SK-N-SH (cell line): ENCODE measurements around the gene KIDINS220. TPM values are rescaled to one million over a fixed set of nuclear protein-coding genes. Genes with fewer than 3 reads are reported as not detected.

Experiments
- CTCF ChIA-PET: fragments of 300-600, 350-600 bp; formaldehyde crosslinking; extraction: SDS; loops from one replicate; lab custom pipeline; 2021; lab: Yijun Ruan, JAX
- POLR2A ChIA-PET: fragments of 350-600 bp; sonication (Branson Sonifier 250); formaldehyde crosslinking; extraction: SDS; loops from one replicate; lab custom pipeline; 2020; ENCODE audit warnings: antibody characterized with exemption, inconsistent platforms; lab: Yijun Ruan, JAX
- DNase-seq: peaks from one replicate; pipeline ENCODE4 v3.0.0; 2012
- H2AFZ ChIP-seq: fragments of 200-600 bp; sonication (generic); 2 replicates; pipeline ENCODE4 v1.8.1; 2016; ENCODE audit warnings: antibody characterized with exemption, mild to moderate bottlenecking, low read depth
- H3F3A ChIP-seq: fragments of 200-600 bp; sonication (generic); replicated peaks from 2 replicates; pipeline ENCODE3; 2016; ENCODE audit warnings: antibody characterized with exemption, mild to moderate bottlenecking; ENCODE audit not compliant: insufficient read depth
- H3K27ac ChIP-seq, 2 experiments: fragments of 200-500 bp in 1 of 2; fragments of 200-600 bp in 1 of 2; sonication (Bioruptor generic) in 1 of 2; sonication (generic), shearing (Covaris generic) in 1 of 2; 2 replicates each; pipeline versions ENCODE4 v1.5.1 to v1.6.1; 2014 to 2016; ENCODE audit warnings: low read depth in 2 of 2, inconsistent platforms in 1 of 2, low read length in 1 of 2, mild to moderate bottlenecking in 1 of 2, mixed read lengths in 1 of 2
- H3K27me3 ChIP-seq: fragments of 200-600 bp; sonication (generic), shearing (Covaris generic); 2 replicates; pipeline ENCODE4 v1.6.1; 2016; ENCODE audit warnings: mixed run types; ENCODE audit not compliant: insufficient read depth
- H3K36me3 ChIP-seq, 2 experiments: fragments of 200-500 bp in 1 of 2; fragments of 200-600 bp in 1 of 2; sonication (Bioruptor generic) in 1 of 2; sonication (generic) in 1 of 2; replicated peaks in 1 of 2; 2 replicates each; pipeline versions ENCODE3 to v1.5.1; 2014 to 2016; ENCODE audit warnings: low read length in 1 of 2, mild to moderate bottlenecking in 1 of 2; ENCODE audit not compliant: insufficient read depth in 2 of 2, control insufficient read depth in 1 of 2
- H3K4me1 ChIP-seq, 2 experiments: fragments of 200-500 bp in 1 of 2; fragments of 200-600 bp in 1 of 2; sonication (Bioruptor generic) in 1 of 2; sonication (generic), shearing (Covaris generic) in 1 of 2; 2 replicates each; pipeline versions ENCODE4 v1.5.1 to v1.6.1; 2014 to 2016; ENCODE audit warnings: low read depth in 1 of 2, low read length in 1 of 2, mixed run types in 1 of 2; ENCODE audit not compliant: insufficient read depth in 2 of 2, control insufficient read depth in 1 of 2
- H3K4me2 ChIP-seq: fragments of 200-600 bp; sonication (generic), shearing (Covaris generic); 2 replicates; pipeline ENCODE4 v1.6.1; 2017; ENCODE audit warnings: mixed run types
- H3K4me3 ChIP-seq, 2 experiments: fragments of 200-500 bp in 1 of 2; fragments of 200-600 bp in 1 of 2; sonication (Bioruptor generic) in 1 of 2; sonication (generic), shearing (Covaris generic) in 1 of 2; 2 replicates each; pipeline versions ENCODE4 v1.5.1 to v1.8.1; 2014 to 2016; ENCODE audit warnings: low read depth in 2 of 2, inconsistent platforms in 1 of 2, low read length in 1 of 2, mild to moderate bottlenecking in 1 of 2, mixed read lengths in 1 of 2, moderate library complexity in 1 of 2
- H3K79me2 ChIP-seq: fragments of 200-600 bp; sonication (generic); 2 replicates; pipeline ENCODE4 v1.8.1; 2017; ENCODE audit warnings: mild to moderate bottlenecking; ENCODE audit not compliant: insufficient read depth
- H3K9ac ChIP-seq: fragments of 200-600 bp; sonication (generic); 2 replicates; pipeline ENCODE4 v1.6.1; 2017; ENCODE audit warnings: mixed run types
- H3K9me2 ChIP-seq: fragments of 200-600 bp; sonication (generic); 2 replicates; pipeline ENCODE4 v1.6.1; 2017; ENCODE audit warnings: mixed run types
- H3K9me3 ChIP-seq: fragments of 200-600 bp; sonication (generic); 2 replicates; pipeline ENCODE4 v1.6.1; 2017; ENCODE audit warnings: mixed run types, mild to moderate bottlenecking, moderate library complexity
- H4K20me1 ChIP-seq: fragments of 200-600 bp; sonication (generic); 2 replicates; pipeline ENCODE4 v1.6.1; 2017; ENCODE audit warnings: mild to moderate bottlenecking, mixed run types; ENCODE audit not compliant: insufficient read depth
- CHD2 ChIP-seq: fragments of 150-350 bp; IDR thresholded peaks from 2 replicates; pipeline ENCODE4 v1.6.1; 2018; ENCODE audit warnings: low read length; ENCODE audit not compliant: partially characterized antibody
- CTCF ChIP-seq: fragments of 200-600 bp; sonication (generic); IDR thresholded peaks from 2 replicates; pipeline ENCODE4 v1.6.1; 2017; ENCODE audit warnings: antibody characterized with exemption, mild to moderate bottlenecking, moderate library complexity
- ELF1 ChIP-seq: IDR thresholded peaks from 2 replicates; pipeline ENCODE4 v1.4.0; 2012
- EP300 ChIP-seq, 2 experiments: IDR thresholded peaks; 2 replicates each; pipeline versions ENCODE4 v1.4.0 to v1.6.1; 2012; ENCODE audit warnings: borderline replicate concordance in 1 of 2, low read depth in 1 of 2, low read length in 1 of 2
- EZH2phosphoT487 ChIP-seq: fragments of 200-600 bp; sonication (generic); IDR thresholded peaks from 2 replicates; pipeline ENCODE4 v1.6.1; 2017; ENCODE audit warnings: low read depth, mixed run types, mild to moderate bottlenecking, antibody characterized with exemption, moderate library complexity, borderline replicate concordance
- FOSL2 ChIP-seq: IDR thresholded peaks from 2 replicates; pipeline ENCODE4 v1.4.0; 2012; ENCODE audit warnings: low read depth, mild to moderate bottlenecking, moderate library complexity, borderline replicate concordance
- FOXM1 ChIP-seq: IDR thresholded peaks from 2 replicates; pipeline ENCODE4 v1.4.0; 2012; ENCODE audit warnings: low read depth, mild to moderate bottlenecking
- GATA2 ChIP-seq: sonication (generic); formaldehyde crosslinking; IDR thresholded peaks from 2 replicates; pipeline ENCODE4 v1.5.0; 2020; ENCODE audit warnings: mild to moderate bottlenecking, missing genetic modification reagents
- MEF2A ChIP-seq: IDR thresholded peaks from 2 replicates; pipeline ENCODE4 v1.4.0; 2012; ENCODE audit warnings: low read depth, borderline replicate concordance
- NRF1 ChIP-seq: IDR thresholded peaks from 2 replicates; pipeline ENCODE4 v1.6.1; 2012; ENCODE audit warnings: low read depth, mild to moderate bottlenecking, low read length
- POLR2AphosphoS5 ChIP-seq: IDR thresholded peaks from 2 replicates; pipeline ENCODE4 v1.6.1; 2012; ENCODE audit warnings: low read depth, low read length
- RAD21 ChIP-seq: IDR thresholded peaks from 2 replicates; pipeline ENCODE4 v1.6.1; 2012; ENCODE audit warnings: mild to moderate bottlenecking, low read length
- RCOR1 ChIP-seq: fragments of 150-350 bp; IDR thresholded peaks from 2 replicates; pipeline ENCODE4 v1.6.1; 2017; ENCODE audit warnings: antibody characterized with exemption, low read length
- REST ChIP-seq: IDR thresholded peaks from 2 replicates; pipeline ENCODE4 v1.6.1; 2012; ENCODE audit warnings: mild to moderate bottlenecking, low read depth, low read length, moderate library complexity
- RFX5 ChIP-seq: IDR thresholded peaks from 2 replicates; pipeline ENCODE4 v1.6.1; 2012; ENCODE audit warnings: mild to moderate bottlenecking, improper control_type of control experiment, low read length
- RXRA ChIP-seq: IDR thresholded peaks from 2 replicates; pipeline ENCODE4 v1.4.0; 2012; ENCODE audit warnings: low read depth, mild to moderate bottlenecking, borderline replicate concordance
- SIN3A ChIP-seq: IDR thresholded peaks from 2 replicates; pipeline ENCODE4 v1.6.1; 2012; ENCODE audit warnings: low read depth, mild to moderate bottlenecking, low read length, moderate library complexity, borderline replicate concordance
- SMC3 ChIP-seq: IDR thresholded peaks from 2 replicates; pipeline ENCODE4 v1.6.1; 2012; ENCODE audit warnings: low read depth, low read length, improper control_type of control experiment
- WGBS: methylation state at CpG from one replicate; pipeline ENCODE4 v1.1.6; 2017; ENCODE audit warnings: low lambda C conversion rate; 5-methylcytosine and 5-hydroxymethylcytosine counted together
- polyA plus RNA-seq, 3 experiments: library from polyadenylated mRNA; depleted of rRNA; stranded (reverse); fragments of >200 nt; gene quantifications; 2 replicates each; pipeline ENCODE4 v1.2.3, GENCODE V29; 2012
- TF ChIP-seq, protein P1 (sequence below): IDR thresholded peaks from 2 replicates; pipeline ENCODE4 v1.4.0; 2012; ENCODE audit warnings: low read depth
- TF ChIP-seq, protein P2 (sequence below): IDR thresholded peaks from 2 replicates; pipeline ENCODE4 v1.4.0; 2012; ENCODE audit warnings: low read depth, borderline replicate concordance

KIDINS220 gene
- polyA plus RNA-seq, 1 of the 3 experiments (the other 2 are of a cell fraction), result 18.2 TPM

- H3K9me2 ChIP-seq, result no peaks in the 10 kb centered on the region
- whole genome bisulfite sequencing, result 98% methylated on average over 4 of the region's 4 CpGs
- no peaks in the 10 kb centered on the region for H3K9me3 ChIP-seq
- TF ChIP-seq EZH2phosphoT487 (no peak), NRF1 (no peak), POLR2AphosphoS5 (no peak), EP300 (IDR thresholded peaks at IDR 0.05; ENCODE audit: borderline replicate concordance in 1 of 2, low read depth in 1 of 2, low read length in 1 of 2) (no peak), ELF1 (no peak), GATA2 (CRISPR knock-in tag) (no peak), RCOR1 (no peak), FOSL2 (no peak), RFX5 (no peak)
- TF ChIP-seq, protein P1, sequence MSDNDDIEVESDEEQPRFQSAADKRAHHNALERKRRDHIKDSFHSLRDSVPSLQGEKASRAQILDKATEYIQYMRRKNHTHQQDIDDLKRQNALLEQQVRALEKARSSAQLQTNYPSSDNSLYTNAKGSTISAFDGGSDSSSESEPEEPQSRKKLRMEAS, result no peak
- TF ChIP-seq, protein P2, sequence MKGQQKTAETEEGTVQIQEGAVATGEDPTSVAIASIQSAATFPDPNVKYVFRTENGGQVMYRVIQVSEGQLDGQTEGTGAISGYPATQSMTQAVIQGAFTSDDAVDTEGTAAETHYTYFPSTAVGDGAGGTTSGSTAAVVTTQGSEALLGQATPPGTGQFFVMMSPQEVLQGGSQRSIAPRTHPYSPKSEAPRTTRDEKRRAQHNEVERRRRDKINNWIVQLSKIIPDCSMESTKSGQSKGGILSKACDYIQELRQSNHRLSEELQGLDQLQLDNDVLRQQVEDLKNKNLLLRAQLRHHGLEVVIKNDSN, result no peak
- H3F3A ChIP-seq, result no peaks in the 10 kb centered on the region
- no peak for DNase-seq
- H3K9ac ChIP-seq, result no peak overlapping the region
- H3K4me2 ChIP-seq, result no peak overlapping the region
- peaks cover 0 to 4% of the 10 kb centered on the region in 2 experiments; a peak in 2 of 4 replicates for H3K4me1 ChIP-seq
- H3K79me2 ChIP-seq, result no peaks in the 10 kb centered on the region; the same call in 1 of the 2 replicates
- H4K20me1 ChIP-seq, result no peaks in the 10 kb centered on the region
- CTCF ChIA-PET, result interaction anchor here (0.6 to 2.3 kb wide), 4 partner anchors 9 to 255 kb away, joined by 3 to 11 read pairs (median 4); no protein-coding TSS in a partner anchor
- H2AFZ ChIP-seq, result no peak overlapping the region
- H3K27me3 ChIP-seq, result no peaks in the 10 kb centered on the region
- POLR2A ChIA-PET, result no interaction called here
- H3K27ac ChIP-seq, result no peak overlapping the region
- H3K36me3 ChIP-seq, result peaks cover 26 to 36% of the 10 kb centered on the region in 2 experiments
- H3K4me3 ChIP-seq, result no peak overlapping the region
Observed at GRCh38 chr2:8884812-8885211, 47.4 kb upstream of the KIDINS220 start.

- ChIA-PET CTCF (interaction anchor here (0.8 to 2.8 kb wide), 11 partner anchors 9 to 261 kb away, joined by 3 to 25 read pairs (median 3); no protein-coding TSS in a partner anchor), POLR2A (no interaction called here)
- Histone ChIP-seq H2AFZ (no peak overlapping the region), H3K9ac (no peak overlapping the region), H3K36me3 (peaks cover 29 to 48% of the 10 kb centered on the region in 2 experiments), H3K27me3 (no peaks in the 10 kb centered on the region), H3F3A (no peaks in the 10 kb centered on the region), H3K27ac (no peak overlapping the region), H3K4me1 (no peaks in the 10 kb centered on the region), H3K9me2 (no peaks in the 10 kb centered on the region), H3K79me2 (no peaks in the 10 kb centered on the region), H4K20me1 (no peaks in the 10 kb centered on the region), H3K9me3 (no peaks in the 10 kb centered on the region), H3K4me2 (no peak overlapping the region), H3K4me3 (no peak overlapping the region)
- DNase-seq, result peak; percentile 51
- WGBS, result 95% methylated on average over 5 of the region's 5 CpGs
- no peak for TF ChIP-seq RXRA
- TF ChIP-seq, protein P1, result no peak
- no peak for TF ChIP-seq FOXM1
- TF ChIP-seq MEF2A, result no peak
- peak; percentile 52 for TF ChIP-seq CTCF
- peak; percentile 66 for TF ChIP-seq RAD21
- TF ChIP-seq SMC3, result peak; percentile 46
- TF ChIP-seq SIN3A, result no peak
- TF ChIP-seq REST, result no peak
- TF ChIP-seq RFX5, result no peak
- no peak for TF ChIP-seq POLR2AphosphoS5
- no peak for TF ChIP-seq CHD2
Observed at GRCh38 chr2:8882094-8882493, 44.7 kb upstream of the KIDINS220 start.
